H4 (cell line): Measurements from ENCODE around the gene NR1H2. TPM values are rescaled to one million over a fixed set of nuclear protein-coding genes. Genes with fewer than 3 reads are reported as not detected.
"Not testable (repeated sequence)": the region's sequence is repeated elsewhere in the genome, so short reads cannot be mapped to it uniquely, and the experiment has no call there.

Experiments
- DNase-seq: peaks from one replicate; pipeline ENCODE4 v3.0.0-alpha.2; 2015; ENCODE audit warnings: low spot score
- total RNA-seq: library from RNA; depleted of rRNA; stranded (reverse); fragments of >200 nt; shearing (Covaris generic); gene quantifications from 2 replicates; pipeline ENCODE4 v1.2.3, GENCODE V29; 2014; rRNA removed

NR1H2 gene
- 79.5 and 104 TPM in 2 replicates for total RNA-seq

DNA sequence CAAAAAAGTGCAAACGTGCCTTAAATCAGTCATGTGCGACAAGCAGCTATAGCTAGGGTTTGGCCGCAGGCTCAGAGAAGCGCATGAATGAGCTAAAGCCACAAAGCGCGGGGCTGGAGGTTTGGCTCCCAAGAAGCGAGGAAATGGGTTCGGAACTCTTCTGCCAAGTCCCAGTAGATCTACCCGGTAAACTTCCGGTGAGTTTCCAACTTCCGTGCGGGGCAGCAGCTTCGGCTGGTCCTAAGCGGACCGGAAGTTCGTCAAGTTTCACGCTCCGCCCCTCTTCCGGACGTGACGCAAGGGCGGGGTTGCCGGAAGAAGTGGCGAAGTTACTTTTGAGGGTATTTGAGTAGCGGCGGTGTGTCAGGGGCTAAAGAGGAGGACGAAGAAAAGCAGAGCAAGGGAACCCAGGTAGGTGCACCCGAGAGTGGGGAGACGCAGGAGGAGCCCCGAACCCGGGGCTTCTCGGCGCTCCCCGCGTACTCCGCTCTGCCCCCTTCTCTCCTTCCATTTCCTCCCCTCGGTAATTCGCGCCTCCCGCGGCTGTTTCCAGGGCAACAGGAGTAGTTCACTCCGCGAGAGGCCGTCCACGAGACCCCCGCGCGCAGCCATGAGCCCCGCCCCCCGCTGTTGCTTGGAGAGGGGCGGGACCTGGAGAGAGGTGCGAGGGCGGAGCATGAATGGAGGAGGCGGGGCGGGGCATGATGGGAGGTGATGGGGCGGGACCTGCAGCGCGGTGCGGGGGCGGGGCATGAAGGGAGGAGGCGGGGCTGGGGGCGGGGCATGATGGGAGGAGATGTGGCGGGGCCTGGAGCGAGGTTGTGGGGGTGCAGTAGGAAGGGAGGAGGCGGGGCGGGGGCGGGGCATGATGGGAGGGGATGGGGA lies at the start of gene NR1H2:
Gene NR1H2 (plus strand): TSS at position 292 of the 885 bp plus-strand sequence. CDS start 1,149 bp downstream, outside the sequence.
- DNase-seq, result peak; percentile 100

DNA sequence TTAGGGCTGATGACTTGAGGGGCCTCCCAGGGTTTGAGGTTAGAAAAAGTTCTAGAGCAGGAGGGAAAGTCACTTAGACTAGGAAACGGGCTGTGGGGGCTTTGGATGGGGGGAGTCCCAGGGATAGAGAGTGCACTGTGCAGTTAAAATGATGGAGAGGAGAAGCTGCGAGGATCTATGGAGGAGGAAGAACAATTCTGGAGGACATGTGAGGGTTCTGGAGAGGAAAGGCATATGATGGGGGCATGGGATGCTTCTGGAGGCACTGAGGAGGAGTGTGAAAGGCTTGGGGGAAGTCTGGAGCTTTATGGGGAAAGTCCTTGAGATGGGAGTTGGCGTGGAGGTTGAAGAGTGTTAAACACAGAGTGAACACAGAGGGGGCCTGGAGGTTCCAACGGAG lies 49.2 kb upstream of the NR1H2 start:
- no peak for DNase-seq

DNA sequence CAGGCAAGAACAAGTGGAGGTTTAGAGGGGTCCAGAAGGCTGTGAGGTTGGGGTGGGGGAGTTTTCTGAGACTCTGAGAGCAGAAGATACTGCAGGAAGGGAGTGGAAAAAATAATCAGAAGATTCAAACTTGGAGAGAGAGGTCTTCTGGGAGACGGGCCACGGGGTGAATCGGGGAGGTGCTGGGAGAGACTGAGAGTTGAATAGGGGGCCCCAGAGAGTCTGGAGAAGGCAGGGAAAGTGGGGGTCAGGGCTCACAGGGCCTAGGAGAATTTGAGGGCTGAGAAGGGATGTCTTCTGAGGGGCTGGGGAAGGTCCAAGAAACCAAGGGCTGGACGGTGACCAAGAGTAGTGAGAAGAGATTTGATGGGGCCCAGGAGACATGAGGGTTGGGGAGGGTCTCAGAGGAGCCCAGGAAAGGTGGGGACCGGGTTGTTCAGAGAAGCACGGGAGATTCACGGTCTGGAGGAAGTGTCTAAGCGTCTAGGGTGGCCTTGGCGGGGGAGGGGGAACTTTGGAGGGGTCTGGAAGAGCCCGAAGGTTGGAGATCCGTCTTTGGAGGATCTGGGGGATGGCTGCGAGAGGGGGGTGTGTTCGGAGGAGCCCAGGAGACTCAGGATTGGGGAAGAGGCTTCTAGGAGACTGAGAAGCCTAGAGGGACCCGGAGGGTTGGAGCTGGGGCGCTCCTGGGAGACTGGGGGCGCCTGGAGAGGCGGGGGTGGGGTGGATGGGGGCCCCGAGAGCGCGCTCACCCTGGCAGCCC lies 48.6 kb upstream of the NR1H2 start:
- no peak for DNase-seq

DNA sequence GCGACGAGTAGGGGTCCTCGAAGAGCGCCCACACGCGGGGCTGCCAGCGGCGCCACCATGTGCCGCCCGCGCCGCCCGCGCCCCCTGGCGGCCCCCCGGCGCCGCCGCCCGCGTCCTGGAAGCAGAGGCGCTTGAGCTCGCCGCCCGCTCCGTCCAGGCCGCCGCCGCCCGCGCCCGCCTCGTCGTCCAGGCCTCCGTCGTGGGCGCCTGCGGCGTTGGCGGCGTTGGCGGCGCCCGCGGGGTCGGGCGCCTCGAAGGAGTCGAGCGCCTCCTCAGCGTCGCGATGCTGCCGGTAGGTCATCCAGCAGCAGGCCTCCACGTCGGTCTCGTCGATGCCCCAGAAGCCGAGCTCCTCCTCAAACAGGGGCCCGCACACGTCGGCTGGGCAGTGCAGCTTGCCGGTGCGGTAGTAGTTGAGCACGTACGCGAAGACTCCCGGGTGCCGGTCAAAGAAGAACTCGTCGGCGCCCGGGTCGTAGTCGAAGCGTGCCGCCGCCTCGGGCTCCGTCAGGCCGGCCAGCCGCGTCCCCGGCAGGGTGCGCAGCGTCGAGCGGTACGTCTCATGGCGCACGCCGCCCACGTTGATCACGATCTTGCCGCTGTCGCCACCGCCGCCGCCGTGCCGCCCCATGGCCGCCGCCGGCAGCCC lies 47.9 kb upstream of the NR1H2 start:
- DNase-seq, result no peak

DNA sequence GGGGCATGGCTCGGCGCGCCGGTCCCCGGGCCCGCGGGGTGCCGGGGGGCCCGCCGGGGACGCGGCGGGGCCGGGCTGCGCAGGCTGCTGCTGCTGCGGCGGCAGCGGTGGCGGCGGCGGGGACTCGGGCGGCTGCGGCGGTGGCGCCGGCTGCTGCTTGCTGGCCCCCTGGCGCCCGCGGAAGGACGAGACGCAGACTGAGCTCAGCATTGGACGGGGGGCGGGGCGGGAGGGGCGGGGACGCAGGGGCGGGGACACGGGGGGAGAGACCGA lies 47.4 kb upstream of the NR1H2 start:
- DNase-seq, result no peak

DNA sequence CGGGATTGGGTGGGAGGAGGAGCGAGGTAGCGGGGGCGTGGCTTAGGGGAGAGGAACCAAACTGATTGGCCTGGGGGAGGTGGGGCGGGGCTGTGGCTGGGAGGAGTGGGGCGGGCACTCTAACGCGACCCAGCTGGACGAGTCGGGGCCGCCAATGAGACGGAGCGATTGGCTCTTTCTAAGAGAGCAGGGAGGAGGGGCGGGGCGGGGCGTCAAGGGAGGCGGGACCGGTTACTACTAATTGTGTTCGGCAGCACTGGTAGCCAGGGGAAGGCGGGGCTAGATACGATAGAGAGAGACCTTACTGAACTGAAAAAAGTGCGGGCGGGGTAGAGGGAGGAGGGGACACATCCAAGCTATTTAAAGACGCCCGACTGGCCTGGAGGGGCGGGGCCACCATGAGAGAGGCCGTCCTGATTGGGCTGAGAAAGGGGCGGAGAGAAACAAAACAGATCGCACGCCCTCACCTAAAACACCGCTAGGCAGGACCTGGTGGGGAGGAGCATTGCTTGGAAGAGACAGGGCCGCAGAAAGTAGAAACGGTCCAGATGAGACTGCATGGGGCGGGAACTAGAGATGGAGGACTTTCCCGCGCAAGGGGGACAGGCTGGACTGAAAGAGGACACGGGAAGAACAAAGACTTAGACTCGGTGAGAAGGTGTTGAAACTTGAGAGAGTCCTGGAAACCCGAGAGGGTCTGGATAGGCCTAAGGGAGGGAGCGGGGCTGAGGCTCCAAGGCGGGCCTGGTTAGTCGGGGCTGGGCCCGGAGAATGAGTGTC lies 46.9 kb upstream of the NR1H2 start, which contains the start of gene KCNC3:
Gene KCNC3 (minus strand): TSS at position 232 of the 780 bp plus-strand sequence. CDS start 295 bp downstream, outside the sequence.
- peak; percentile 100 for DNase-seq

DNA sequence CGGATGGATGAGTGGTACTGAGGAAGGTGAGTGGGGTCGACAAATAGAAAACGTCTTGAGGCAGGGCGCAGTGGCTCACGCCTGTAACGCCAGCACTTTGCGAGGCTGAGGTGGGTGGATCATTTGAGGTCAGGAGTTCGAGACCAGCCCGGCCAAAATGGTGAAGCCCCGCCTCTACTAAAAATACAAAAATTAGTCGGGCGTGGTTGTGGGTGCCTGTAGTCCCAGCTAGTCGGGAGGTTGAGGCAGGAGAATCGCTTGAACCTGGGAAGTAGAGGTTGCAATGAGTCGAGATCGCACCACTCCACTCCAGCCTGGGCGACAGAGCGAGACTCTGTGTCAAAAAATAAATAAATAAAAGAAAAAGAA lies 46.3 kb upstream of the NR1H2 start:
- DNase-seq, result not testable (repeated sequence)

DNA sequence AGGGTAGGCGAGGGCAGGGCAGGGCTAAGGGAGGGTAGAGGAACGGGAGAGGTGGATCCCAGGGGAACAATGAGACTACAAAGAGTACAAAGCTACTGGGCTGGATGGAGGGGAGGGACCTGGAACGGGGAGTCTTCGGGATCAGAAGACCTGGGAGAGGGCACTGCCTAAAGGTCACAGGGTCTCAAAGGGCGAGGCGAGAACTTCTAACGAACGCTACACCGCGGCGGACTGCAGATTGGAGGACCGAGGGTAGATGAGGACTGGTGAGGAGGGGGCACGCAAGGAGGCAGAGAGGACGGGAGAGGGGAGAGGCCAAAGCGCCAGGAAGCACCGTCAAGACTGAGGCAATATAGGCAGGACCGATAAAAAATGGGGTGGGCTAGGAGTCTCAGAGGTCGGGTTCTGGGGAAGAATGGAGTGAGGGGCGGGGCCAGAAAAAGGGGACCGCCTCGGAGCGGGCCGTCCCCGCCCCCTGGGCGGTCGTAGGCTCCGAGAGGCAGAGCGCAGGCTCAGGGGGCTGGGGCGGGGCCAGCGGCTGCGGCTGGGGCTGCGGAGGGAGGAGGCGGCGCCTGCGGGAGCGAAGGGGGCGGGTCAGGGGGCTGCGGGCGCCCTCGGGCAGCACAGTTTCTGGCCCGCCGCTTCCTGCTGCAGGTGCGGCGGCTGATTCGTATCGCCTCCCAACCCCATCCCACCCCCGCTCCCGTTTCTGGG lies 45.7 kb upstream of the NR1H2 start:
- DNase-seq, result peak; percentile 53

DNA sequence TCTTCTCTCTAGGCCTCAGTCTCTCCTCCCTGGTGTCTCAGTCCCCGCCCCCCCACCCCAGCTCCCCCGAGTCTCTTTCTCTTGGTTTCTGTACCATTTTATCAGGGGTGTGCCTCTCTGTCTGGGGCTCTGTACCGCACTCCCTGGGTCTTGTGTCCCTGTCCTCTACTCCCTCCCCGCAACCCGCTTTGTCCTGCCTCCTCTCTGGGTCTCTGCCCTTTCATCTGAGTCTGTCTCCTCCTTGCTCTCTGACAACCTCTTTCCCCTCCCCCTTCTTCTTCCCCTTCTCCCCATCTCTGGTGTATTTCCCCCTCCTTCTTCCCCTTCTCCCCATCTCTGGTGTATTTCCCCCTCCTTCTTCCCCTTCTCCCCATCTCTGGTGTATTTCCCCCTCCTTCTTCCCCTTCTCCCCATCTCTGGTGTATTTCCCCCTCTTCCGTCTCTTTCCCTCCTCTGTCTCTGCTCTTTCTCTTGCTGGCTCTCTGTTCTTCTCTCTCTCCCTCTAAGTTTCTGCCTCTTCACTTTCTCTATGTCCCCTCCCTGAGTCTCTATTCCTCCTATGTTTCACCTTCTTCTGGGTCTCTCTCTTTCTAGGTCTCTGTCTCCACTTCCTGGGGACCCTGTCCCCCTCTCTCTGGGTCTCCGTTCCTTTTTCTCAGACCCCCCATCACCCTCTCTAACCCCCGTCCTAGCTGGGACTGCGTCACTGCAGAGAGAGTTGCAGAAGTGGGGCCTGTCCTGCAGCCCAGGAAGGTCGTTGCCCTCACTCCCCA lies 44.9 kb upstream of the NR1H2 start:
- DNase-seq, result no peak

DNA sequence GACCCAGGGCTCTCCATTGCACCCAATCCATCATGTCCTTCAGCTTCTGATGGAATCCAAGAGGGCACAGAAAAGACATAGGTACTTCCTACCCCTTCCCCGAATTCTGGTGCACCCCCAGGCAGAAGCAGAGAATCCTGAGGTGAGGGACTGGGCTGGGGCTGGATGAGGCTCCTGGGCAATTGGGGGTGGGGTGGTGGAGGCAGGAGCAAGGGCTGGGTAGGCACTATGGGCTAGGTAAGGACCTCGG lies 44.3 kb upstream of the NR1H2 start:
- DNase-seq, result no peak

DNA sequence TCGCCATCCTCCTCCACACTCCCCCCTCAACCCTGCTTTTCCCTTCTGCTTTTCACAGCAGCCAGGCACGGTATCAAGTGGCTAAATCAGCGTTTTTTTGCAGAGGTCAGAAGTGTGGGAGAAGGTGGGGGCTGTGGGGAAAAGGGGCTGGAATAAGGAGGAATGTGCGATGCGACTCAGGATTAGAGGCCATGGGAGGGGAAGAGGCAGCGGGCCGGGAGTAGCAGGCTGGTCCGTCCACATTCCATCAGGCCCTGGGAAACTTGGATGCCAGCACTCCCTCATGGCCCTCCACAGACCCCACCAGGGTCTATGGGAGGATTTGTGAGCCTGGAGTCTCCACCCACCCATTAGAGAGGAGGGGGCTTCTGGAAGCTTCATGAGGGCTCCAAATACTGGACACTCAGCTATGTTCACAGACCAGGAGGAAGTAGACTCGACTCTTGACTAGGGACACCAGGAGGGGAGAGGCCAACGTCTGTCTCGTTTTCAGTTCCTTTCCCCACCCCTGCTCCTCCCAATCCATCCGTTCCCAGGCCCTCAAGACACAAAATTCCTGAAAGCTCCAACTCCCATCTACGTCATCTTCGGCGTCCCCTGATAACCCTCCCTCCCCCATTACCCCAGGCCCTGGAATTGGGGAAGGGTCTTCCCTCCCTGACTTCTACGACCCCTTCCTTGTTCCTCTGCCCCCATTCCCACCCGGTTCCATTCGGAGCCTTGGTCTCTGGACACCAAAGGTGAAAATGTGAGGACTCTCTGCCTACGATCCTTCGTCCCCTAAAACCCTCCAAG lies 43.8 kb upstream of the NR1H2 start:
- DNase-seq, result no peak

DNA sequence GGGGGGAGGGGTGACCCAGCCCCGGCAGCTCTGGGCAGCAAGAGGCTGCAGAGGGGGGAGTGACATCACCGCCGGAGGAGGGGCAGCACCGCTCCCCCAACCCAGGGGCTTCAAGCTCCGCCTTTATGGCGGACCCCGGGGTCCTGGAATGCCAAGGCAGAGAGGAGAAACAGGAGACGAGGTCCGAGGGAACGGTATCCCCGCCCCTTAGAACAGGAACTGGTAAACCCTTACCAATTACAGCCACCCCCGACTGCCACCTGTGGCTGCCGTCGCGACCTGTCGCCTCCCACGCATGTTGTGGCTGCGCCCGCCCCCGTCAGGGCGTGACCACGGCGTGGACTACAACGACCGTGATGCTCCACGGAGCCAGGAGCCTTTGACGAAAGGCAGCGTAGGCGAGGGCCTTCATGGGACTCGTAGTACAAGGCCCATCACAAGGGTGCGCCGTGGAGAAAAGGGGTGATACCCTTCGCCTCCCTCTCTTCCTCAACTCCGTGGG lies 43.0 kb upstream of the NR1H2 start:
- peak; percentile 89 for DNase-seq

DNA sequence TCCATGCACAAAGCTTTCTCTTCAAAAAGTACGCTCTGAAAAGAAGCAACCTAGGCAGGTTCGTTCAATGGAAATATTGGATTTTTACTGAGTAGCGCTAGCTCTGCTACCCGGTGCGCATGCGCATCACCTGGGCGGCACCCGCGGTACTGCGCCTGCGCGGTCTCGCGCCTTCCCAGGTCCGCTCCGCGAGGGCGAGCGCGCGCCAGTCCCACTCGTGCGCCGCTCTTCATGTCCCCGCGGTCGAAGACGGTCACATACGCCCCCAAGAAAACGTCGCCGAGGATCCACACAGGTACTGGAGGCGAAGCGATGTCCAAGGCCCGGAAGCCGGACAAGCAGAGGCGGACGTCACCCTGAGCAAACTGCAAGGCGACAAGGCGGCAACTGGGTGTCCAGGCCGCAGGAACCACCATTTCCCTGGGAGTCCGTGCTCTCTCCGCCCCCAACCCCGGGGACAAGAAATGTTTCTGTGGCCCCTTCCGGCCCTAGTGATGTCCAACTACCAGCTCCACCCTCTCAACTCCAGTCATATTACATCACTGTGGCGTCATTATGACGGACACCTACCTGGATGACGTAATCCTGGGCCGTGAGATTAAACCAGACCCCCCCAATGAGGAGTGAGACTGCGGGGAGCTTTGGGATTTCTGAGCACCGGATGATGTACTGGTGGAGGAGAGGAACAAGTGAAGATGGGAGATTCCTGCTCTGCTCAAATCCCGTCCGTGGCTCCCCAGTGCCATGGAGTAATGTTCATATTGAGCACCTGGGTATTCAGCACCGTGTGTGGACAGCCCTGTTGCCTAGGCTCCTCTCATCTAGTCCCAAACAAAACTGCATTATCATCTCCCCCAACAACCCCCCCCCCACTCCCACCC lies 42.3 kb upstream of the NR1H2 start:
- DNase-seq, result no peak

DNA sequence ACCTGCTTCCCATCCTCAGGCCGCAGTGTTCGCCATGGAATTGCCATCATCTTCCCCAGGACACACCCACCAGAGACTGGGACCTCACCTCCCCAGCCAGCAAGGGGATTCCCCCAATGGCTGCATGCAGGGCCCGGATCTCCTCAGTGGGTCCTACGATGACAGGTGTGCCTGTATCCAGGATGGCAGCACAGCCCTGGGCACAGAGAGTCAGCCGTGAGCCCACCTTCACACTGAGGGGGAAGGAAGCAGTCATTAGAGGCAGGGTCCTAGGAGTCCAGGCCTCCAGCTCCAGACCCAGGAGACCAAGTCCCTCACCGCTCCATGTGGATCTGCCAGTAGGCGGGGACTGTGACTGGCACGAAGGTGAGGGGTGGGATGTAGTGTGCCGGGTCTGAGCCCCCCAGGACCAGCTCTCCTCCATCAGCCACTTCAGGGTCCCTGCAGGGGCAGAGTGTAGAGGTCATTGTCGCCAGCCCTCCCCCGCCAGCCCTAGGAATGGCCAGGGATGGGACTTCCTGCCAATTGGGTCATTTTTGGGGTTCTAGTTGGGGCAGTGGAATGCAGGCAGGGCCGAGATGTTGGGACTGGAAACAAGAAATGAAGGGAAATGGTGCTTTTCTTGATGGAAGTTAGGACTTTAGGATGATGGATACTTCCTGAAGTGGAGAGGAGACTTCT lies 41.4 kb upstream of the NR1H2 start:
- DNase-seq, result no peak

DNA sequence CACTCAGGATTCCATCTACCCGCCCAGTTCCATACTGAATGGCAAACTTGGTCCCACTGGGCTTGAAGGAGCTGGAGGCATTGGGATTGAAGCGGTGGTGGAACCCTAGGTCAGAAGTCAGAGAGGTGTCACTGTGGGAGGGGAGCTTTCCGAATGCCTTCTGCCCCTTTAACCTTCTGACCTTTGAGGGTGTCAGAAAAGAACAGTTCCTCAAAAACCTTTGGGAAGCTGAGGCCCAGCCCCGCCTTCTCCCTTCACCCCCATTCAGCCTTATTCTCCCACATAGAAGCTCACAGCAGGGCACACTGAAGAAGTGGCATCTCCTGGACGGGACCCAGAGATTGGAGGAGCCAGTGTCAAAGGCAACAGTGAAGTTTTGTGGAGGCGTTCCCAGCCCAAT lies 39.2 kb upstream of the NR1H2 start:
- DNase-seq, result not testable (repeated sequence)

DNA sequence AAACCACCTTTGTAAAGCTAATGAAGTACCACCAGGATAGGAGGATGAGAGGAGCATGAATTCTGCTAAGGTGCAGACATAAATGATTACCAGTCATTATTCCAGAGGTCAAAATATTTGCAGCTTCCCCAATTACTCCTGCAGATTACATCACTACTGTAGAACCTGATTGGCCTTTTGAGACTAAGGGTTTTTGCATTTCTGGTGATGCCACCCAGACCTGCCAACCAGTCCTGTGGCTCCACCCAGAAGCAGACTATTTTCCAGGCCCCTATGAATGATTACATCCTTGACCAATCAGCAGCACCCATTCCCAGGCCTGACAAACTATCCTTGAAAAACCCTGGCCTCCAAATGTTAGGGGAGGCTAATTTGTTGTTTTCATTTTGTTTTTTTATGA lies 35.9 kb upstream of the NR1H2 start:
- no peak for DNase-seq

DNA sequence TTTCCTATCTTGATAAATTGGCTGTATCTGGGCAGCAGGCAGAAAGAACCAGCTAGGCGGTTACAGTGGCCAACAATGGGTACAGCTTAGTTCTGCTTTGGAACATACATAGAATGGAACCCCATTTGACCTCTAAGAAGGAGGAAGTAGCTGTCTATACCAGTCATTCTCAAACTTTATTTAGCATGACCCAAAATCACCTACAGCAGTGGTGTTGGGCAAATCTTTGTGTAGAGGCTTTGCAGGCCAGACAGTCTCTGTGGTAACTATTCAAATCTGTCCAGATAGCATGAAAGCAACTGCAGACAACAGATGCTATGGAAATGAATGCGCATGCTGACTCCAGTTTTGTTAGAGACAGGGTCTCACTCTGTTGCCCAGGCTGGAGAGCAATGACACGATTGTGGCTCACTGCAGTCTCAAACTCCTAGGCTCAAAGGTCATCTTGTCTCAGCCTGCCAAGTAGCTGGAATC lies 35.1 kb upstream of the NR1H2 start:
- DNase-seq, result no peak
